ENCODE results near the gene MAP3K1.

MAP3K1 gene

GRCh38 chr5:56893251-56893951, 78.1 kb downstream of the MAP3K1 start:
- Histone ChIP-seq H3K4me3 (ENCODE audit: low read length, poor library complexity, severe bottlenecking) (no peak overlapping the region), H3K79me2 (ENCODE audit: insufficient read depth, low read length) (no peaks in the 10 kb centered on the region), H4K20me1 (ENCODE audit: insufficient read depth, low read length, poor library complexity, severe bottlenecking) (no peaks in the 10 kb centered on the region), H3K27me3 (ENCODE audit: insufficient read depth, low read length, poor library complexity, severe bottlenecking) (no peaks in the 10 kb centered on the region), H2AFZ (ENCODE audit: low read length) (no peak overlapping the region), H3K9ac (ENCODE audit: low read depth, low read length, poor library complexity, severe bottlenecking) (no peak overlapping the region), H3K4me1 (ENCODE audit: insufficient read depth, low read length, poor library complexity, severe bottlenecking) (no peaks in the 10 kb centered on the region), H3K36me3 (ENCODE audit: insufficient read depth, low read length) (peaks cover 54% of the 10 kb centered on the region; the same call in 1 of the 2 replicates), H3F3A (ENCODE audit: low read depth) (no peaks in the 10 kb centered on the region), H3K4me2 (ENCODE audit: low read depth, low read length, poor library complexity, severe bottlenecking) (no peak overlapping the region), H3K9me2 (replicated peaks; ENCODE audit: low read depth, low read length) (no peaks in the 10 kb centered on the region), H3K9me3 (ENCODE audit: insufficient read depth, low read depth, low read length) (no peaks in the 10 kb centered on the region)
- no peak for TF ChIP-seq CTCF (conservative IDR thresholded peaks at IDR 0.05; ENCODE audit: low read length)
- TF ChIP-seq EZH2phosphoT487 (IDR thresholded peaks at IDR 0.05; ENCODE audit: borderline replicate concordance): no peak

GRCh38 chr5:56896763-56897162, 81.4 kb downstream of the MAP3K1 start:
- Histone ChIP-seq H2AFZ (ENCODE audit: low read length) (no peak overlapping the region), H3K4me2 (ENCODE audit: low read depth, low read length, poor library complexity, severe bottlenecking) (no peak overlapping the region), H3K79me2 (ENCODE audit: insufficient read depth, low read length) (no peaks in the 10 kb centered on the region), H3K9me2 (replicated peaks; ENCODE audit: low read depth, low read length) (no peaks in the 10 kb centered on the region), H3K9ac (ENCODE audit: low read depth, low read length, poor library complexity, severe bottlenecking) (no peak overlapping the region), H4K20me1 (ENCODE audit: insufficient read depth, low read length, poor library complexity, severe bottlenecking) (no peaks in the 10 kb centered on the region), H3K4me1 (ENCODE audit: insufficient read depth, low read length, poor library complexity, severe bottlenecking) (no peaks in the 10 kb centered on the region), H3K4me3 (ENCODE audit: low read length, poor library complexity, severe bottlenecking) (no peak overlapping the region), H3K27me3 (ENCODE audit: insufficient read depth, low read length, poor library complexity, severe bottlenecking) (no peaks in the 10 kb centered on the region), H3K36me3 (ENCODE audit: insufficient read depth, low read length) (peaks cover 27% of the 10 kb centered on the region; the same call in 1 of the 2 replicates), H3F3A (ENCODE audit: low read depth) (no peaks in the 10 kb centered on the region), H3K9me3 (ENCODE audit: insufficient read depth, low read depth, low read length) (no peaks in the 10 kb centered on the region)
- TF ChIP-seq EZH2phosphoT487 (IDR thresholded peaks at IDR 0.05; ENCODE audit: borderline replicate concordance): no peak
- no peak for TF ChIP-seq CTCF (conservative IDR thresholded peaks at IDR 0.05; ENCODE audit: low read length)

- Histone ChIP-seq H3K27me3 (ENCODE audit: insufficient read depth, low read length, poor library complexity, severe bottlenecking) (no peaks in the 10 kb centered on the region), H3K9me2 (replicated peaks; ENCODE audit: low read depth, low read length) (no peaks in the 10 kb centered on the region), H3K9me3 (ENCODE audit: insufficient read depth, low read depth, low read length) (no peaks in the 10 kb centered on the region), H3K9ac (ENCODE audit: low read depth, low read length, poor library complexity, severe bottlenecking) (no peak overlapping the region), H3K4me1 (ENCODE audit: insufficient read depth, low read length, poor library complexity, severe bottlenecking) (no peaks in the 10 kb centered on the region), H3K79me2 (ENCODE audit: insufficient read depth, low read length) (no peaks in the 10 kb centered on the region), H3K36me3 (ENCODE audit: insufficient read depth, low read length) (peaks cover 23% of the 10 kb centered on the region; the same call in 1 of the 2 replicates), H3K4me2 (ENCODE audit: low read depth, low read length, poor library complexity, severe bottlenecking) (no peak overlapping the region), H4K20me1 (ENCODE audit: insufficient read depth, low read length, poor library complexity, severe bottlenecking) (no peaks in the 10 kb centered on the region), H2AFZ (ENCODE audit: low read length) (no peak overlapping the region), H3F3A (ENCODE audit: low read depth) (no peaks in the 10 kb centered on the region), H3K4me3 (ENCODE audit: low read length, poor library complexity, severe bottlenecking) (no peak overlapping the region)
- TF ChIP-seq CTCF (conservative IDR thresholded peaks at IDR 0.05; ENCODE audit: low read length) (no peak), EZH2phosphoT487 (IDR thresholded peaks at IDR 0.05; ENCODE audit: borderline replicate concordance) (no peak)
Measured at GRCh38 chr5:56898213-56898612, 82.9 kb downstream of the MAP3K1 start.

Data from Loucy (cell line).